Caco-2 (cell line): ENCODE measurements around the gene ZNF648. TPM values are rescaled to one million over a fixed set of nuclear protein-coding genes. Genes with fewer than 3 reads are reported as not detected.

Experiments
- BruUV-seq: library from RNA; stranded (reverse); fragments of 400-500 nt; replicated peaks from 2 replicates; lab custom pipeline; 2021; lab: Mats Ljungman, UMichigan
- CTCF ChIA-PET: fragments of 300-600 bp; sonication (Branson Sonifier 250); formaldehyde crosslinking; loops from one replicate; lab custom pipeline; 2022; ENCODE audit warnings: antibody characterized with exemption; lab: Charles Lee
- POLR2A ChIA-PET: fragments of 300-600 bp; sonication (Branson Sonifier 250); formaldehyde crosslinking; loops from one replicate; lab custom pipeline; 2022; ENCODE audit warnings: antibody characterized with exemption; lab: Charles Lee
- DNase-seq, 2 experiments: peaks; one replicate each; pipeline versions ENCODE4 v3.0.0 to v3.0.0-alpha.2; 2020 to 2022
- H3K27me3 ChIP-seq: replicated peaks from 2 replicates; pipeline ENCODE4 v1.6.0; 2011; ENCODE audit warnings: low read length; ENCODE audit not compliant: control insufficient read depth, insufficient read depth
- H3K36me3 ChIP-seq: 2 replicates; pipeline ENCODE4 v1.5.1; 2011; ENCODE audit warnings: low read length; ENCODE audit not compliant: control insufficient read depth, insufficient read depth
- H3K4me1 ChIP-seq: fragments of 250-450 bp; sonication (Bioruptor Pico); 2 replicates; pipeline ENCODE4 v1.5.1; 2020; ENCODE audit warnings: mild to moderate bottlenecking
- H3K4me3 ChIP-seq: 2 replicates; pipeline ENCODE4 v1.5.1; 2011; ENCODE audit warnings: low read depth, mild to moderate bottlenecking, control low read depth, low read length
- H3K9me3 ChIP-seq: fragments of 250-450 bp; sonication (Bioruptor Pico); 2 replicates; pipeline ENCODE4 v1.5.1; 2020; ENCODE audit warnings: mild to moderate bottlenecking, moderate library complexity
- H3K27ac Mint-ChIP-seq: one replicate; pipeline ENCODE4 v1.8.0; 2022; ENCODE audit warnings: mixed read lengths; ENCODE audit not compliant: unreplicated experiment
- H3K27me3 Mint-ChIP-seq: one replicate; pipeline ENCODE4 v1.8.0; 2022; ENCODE audit warnings: mixed read lengths; ENCODE audit not compliant: insufficient read depth, unreplicated experiment
- H3K36me3 Mint-ChIP-seq: one replicate; pipeline ENCODE4 v1.8.0; 2022; ENCODE audit warnings: mild to moderate bottlenecking, mixed read lengths; ENCODE audit not compliant: insufficient read depth, unreplicated experiment
- H3K4me1 Mint-ChIP-seq: one replicate; pipeline ENCODE4 v1.8.0; 2022; ENCODE audit warnings: low read depth, mixed read lengths; ENCODE audit not compliant: unreplicated experiment
- H3K4me3 Mint-ChIP-seq: one replicate; pipeline ENCODE4 v1.8.0; 2022; ENCODE audit warnings: mild to moderate bottlenecking, moderate library complexity, mixed read lengths; ENCODE audit not compliant: unreplicated experiment
- H3K9me3 Mint-ChIP-seq: one replicate; pipeline ENCODE4 v1.8.0; 2022; ENCODE audit warnings: mixed read lengths; ENCODE audit not compliant: unreplicated experiment
- intact Hi-C: fragments of 100-400 bp; cut with micrococcal nuclease; formaldehyde crosslinking; loops from one replicate; pipeline ENCODE4 v1.10.0; 2022; ENCODE audit not compliant: unreplicated experiment
- total RNA-seq: library from RNA; stranded (reverse); gene quantifications from 2 replicates; pipeline ENCODE4 v1.2.3, GENCODE V29; 2022
- TF ChIP-seq, protein P1 (sequence below), 2 experiments: fragments of 200-600 bp in 1 of 2; IDR thresholded peaks; 1 replicate in 1 of 2; 2 replicates in 1 of 2; pipeline versions ENCODE4 v1.5.1 to v1.8.0; 2011 to 2022; ENCODE audit warnings: antibody characterized with exemption in 1 of 2, control low read depth in 1 of 2, inconsistent platforms in 1 of 2, low read depth in 1 of 2, low read length in 1 of 2, mild to moderate bottlenecking in 1 of 2, moderate library complexity in 1 of 2; ENCODE audit not compliant: insufficient read depth in 1 of 2, severe bottlenecking in 1 of 2, unreplicated experiment in 1 of 2

Gene ZNF648
- total RNA-seq, 1 experiment from 2014 or later, result not detected

DNA sequence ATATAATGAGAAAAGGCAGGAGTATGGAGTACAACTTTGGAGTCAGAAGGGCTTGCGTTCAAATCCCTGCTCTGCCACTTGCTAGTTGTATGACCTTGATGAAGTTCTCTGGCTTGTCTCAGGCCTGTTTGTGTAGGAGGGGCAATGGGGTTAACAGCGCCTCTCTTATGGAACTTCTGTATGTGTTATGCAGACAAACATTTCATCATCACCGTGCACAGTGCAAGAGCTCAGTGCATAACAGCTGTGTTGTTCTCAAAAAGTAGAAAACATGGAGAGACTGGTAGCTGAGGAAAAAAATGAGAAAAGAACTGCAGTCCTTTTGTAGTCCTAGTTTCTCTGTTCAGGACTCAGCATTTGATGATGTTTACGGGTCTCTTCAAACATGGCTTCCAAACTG is 10.4 kb upstream of the ZNF648 start:
- no peaks in the 10 kb centered on the region for H3K9me3 Mint-ChIP-seq
- no peak for DNase-seq
- no peaks in the 10 kb centered on the region for H3K4me1 Mint-ChIP-seq

DNA sequence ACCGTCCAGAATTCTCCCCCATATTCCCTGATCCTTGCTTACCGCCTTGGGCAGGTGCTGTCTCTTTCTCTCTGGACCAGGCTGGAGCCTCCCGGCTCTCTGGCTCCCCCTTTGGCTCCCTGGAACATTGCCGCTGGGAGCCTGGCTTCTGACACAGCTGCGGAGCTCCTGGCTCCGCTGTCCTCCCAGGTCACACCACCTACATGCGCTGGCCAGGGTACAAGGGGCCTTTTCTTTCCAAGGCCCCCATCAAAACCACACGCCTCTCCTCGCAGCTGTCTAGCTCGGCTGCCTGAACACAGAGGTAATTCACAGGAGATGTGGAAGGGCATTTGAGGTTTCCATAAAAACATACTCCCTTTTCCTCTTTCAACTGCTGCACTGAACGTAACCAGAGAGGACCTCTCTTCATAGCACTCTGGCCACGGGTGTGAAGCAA is 7.5 kb upstream of the ZNF648 start:
- TF ChIP-seq, protein P1, sequence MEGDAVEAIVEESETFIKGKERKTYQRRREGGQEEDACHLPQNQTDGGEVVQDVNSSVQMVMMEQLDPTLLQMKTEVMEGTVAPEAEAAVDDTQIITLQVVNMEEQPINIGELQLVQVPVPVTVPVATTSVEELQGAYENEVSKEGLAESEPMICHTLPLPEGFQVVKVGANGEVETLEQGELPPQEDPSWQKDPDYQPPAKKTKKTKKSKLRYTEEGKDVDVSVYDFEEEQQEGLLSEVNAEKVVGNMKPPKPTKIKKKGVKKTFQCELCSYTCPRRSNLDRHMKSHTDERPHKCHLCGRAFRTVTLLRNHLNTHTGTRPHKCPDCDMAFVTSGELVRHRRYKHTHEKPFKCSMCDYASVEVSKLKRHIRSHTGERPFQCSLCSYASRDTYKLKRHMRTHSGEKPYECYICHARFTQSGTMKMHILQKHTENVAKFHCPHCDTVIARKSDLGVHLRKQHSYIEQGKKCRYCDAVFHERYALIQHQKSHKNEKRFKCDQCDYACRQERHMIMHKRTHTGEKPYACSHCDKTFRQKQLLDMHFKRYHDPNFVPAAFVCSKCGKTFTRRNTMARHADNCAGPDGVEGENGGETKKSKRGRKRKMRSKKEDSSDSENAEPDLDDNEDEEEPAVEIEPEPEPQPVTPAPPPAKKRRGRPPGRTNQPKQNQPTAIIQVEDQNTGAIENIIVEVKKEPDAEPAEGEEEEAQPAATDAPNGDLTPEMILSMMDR (IDR thresholded peaks at IDR 0.05; ENCODE audit: insufficient read depth in 1 of 2, low read depth in 1 of 2, low read length in 1 of 2, severe bottlenecking in 1 of 2, unreplicated experiment in 1 of 2), result peak; percentile 81 to 90
- intact Hi-C loops, result no loop called here
- ChIA-PET POLR2A (no interaction called here), CTCF (interaction anchor here (0.6 to 1.2 kb wide), 5 partner anchors 12 to 81 kb away, joined by 3 to 9 read pairs (median 4); no protein-coding TSS in a partner anchor)
- H3K27ac Mint-ChIP-seq, result no peak overlapping the region
- no peaks in the 10 kb centered on the region for H3K4me1 ChIP-seq
- H3K27me3 ChIP-seq, result no peaks in the 10 kb centered on the region
- no peaks in the 10 kb centered on the region for H3K36me3 ChIP-seq
- H3K4me1 Mint-ChIP-seq, result no peaks in the 10 kb centered on the region
- no peaks in the 10 kb centered on the region; the same call in 1 of the 2 replicates for H3K9me3 ChIP-seq
- no TSS peak for BruUV-seq
- H3K4me3 ChIP-seq, result no peak overlapping the region
- no peak overlapping the region for H3K4me3 Mint-ChIP-seq
- DNase-seq, result peak; percentile 70 to 76
- no peaks in the 10 kb centered on the region for H3K27me3 Mint-ChIP-seq
- no peaks in the 10 kb centered on the region for H3K36me3 Mint-ChIP-seq
- no peaks in the 10 kb centered on the region for H3K9me3 Mint-ChIP-seq

More for the DNA sequence above, 10.4 kb upstream of the ZNF648 start:
- no peaks in the 10 kb centered on the region for H3K36me3 ChIP-seq
- CTCF ChIA-PET, result no interaction called here
- Mint-ChIP-seq H3K36me3 (no peaks in the 10 kb centered on the region), H3K27ac (no peak overlapping the region), H3K27me3 (no peaks in the 10 kb centered on the region), H3K4me3 (no peak overlapping the region)
- no peak overlapping the region for H3K4me3 ChIP-seq
- intact Hi-C loops, result no loop called here
- peaks cover 3% of the 10 kb centered on the region; the same call in 1 of the 2 replicates for H3K9me3 ChIP-seq
- TF ChIP-seq, protein P1 (IDR thresholded peaks at IDR 0.05; ENCODE audit: insufficient read depth in 1 of 2, low read depth in 1 of 2, low read length in 1 of 2, severe bottlenecking in 1 of 2, unreplicated experiment in 1 of 2), result no peak
- no peaks in the 10 kb centered on the region for H3K4me1 ChIP-seq
- H3K27me3 ChIP-seq, result no peaks in the 10 kb centered on the region
- BruUV-seq, result no TSS peak
- POLR2A ChIA-PET, result no interaction called here

- intact Hi-C loops, result no loop called here
- H3K4me3 ChIP-seq, result no peak overlapping the region
- TF ChIP-seq, protein P1 (IDR thresholded peaks at IDR 0.05; ENCODE audit: insufficient read depth in 1 of 2, low read depth in 1 of 2, low read length in 1 of 2, severe bottlenecking in 1 of 2, unreplicated experiment in 1 of 2), result no peak
- ChIA-PET POLR2A (no interaction called here), CTCF (no interaction called here)
- H3K27me3 ChIP-seq, result no peaks in the 10 kb centered on the region
- no peaks in the 10 kb centered on the region for H3K36me3 ChIP-seq
- H3K4me1 Mint-ChIP-seq, result no peaks in the 10 kb centered on the region
- no peak overlapping the region for H3K27ac Mint-ChIP-seq
- DNase-seq, result no peak
- H3K4me1 ChIP-seq, result no peaks in the 10 kb centered on the region
- no TSS peak for BruUV-seq
- no peaks in the 10 kb centered on the region for H3K9me3 Mint-ChIP-seq
- H3K4me3 Mint-ChIP-seq, result no peak overlapping the region
- H3K9me3 ChIP-seq, result peaks cover 5% of the 10 kb centered on the region; the same call in 1 of the 2 replicates
- no peaks in the 10 kb centered on the region for H3K36me3 Mint-ChIP-seq
- peaks cover 3% of the 10 kb centered on the region for H3K27me3 Mint-ChIP-seq
Observed at GRCh38 chr1:182066934-182067333, 5.4 kb upstream of the ZNF648 start.
